ENCODE measurements around the gene ERMP1.
"Not testable (repeated sequence)": the region's sequence is repeated elsewhere in the genome, so short reads cannot be mapped to it uniquely, and the experiment has no call there.

The ERMP1 gene, protein sequence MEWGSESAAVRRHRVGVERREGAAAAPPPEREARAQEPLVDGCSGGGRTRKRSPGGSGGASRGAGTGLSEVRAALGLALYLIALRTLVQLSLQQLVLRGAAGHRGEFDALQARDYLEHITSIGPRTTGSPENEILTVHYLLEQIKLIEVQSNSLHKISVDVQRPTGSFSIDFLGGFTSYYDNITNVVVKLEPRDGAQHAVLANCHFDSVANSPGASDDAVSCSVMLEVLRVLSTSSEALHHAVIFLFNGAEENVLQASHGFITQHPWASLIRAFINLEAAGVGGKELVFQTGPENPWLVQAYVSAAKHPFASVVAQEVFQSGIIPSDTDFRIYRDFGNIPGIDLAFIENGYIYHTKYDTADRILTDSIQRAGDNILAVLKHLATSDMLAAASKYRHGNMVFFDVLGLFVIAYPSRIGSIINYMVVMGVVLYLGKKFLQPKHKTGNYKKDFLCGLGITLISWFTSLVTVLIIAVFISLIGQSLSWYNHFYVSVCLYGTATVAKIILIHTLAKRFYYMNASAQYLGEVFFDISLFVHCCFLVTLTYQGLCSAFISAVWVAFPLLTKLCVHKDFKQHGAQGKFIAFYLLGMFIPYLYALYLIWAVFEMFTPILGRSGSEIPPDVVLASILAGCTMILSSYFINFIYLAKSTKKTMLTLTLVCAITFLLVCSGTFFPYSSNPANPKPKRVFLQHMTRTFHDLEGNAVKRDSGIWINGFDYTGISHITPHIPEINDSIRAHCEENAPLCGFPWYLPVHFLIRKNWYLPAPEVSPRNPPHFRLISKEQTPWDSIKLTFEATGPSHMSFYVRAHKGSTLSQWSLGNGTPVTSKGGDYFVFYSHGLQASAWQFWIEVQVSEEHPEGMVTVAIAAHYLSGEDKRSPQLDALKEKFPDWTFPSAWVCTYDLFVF

DNA sequence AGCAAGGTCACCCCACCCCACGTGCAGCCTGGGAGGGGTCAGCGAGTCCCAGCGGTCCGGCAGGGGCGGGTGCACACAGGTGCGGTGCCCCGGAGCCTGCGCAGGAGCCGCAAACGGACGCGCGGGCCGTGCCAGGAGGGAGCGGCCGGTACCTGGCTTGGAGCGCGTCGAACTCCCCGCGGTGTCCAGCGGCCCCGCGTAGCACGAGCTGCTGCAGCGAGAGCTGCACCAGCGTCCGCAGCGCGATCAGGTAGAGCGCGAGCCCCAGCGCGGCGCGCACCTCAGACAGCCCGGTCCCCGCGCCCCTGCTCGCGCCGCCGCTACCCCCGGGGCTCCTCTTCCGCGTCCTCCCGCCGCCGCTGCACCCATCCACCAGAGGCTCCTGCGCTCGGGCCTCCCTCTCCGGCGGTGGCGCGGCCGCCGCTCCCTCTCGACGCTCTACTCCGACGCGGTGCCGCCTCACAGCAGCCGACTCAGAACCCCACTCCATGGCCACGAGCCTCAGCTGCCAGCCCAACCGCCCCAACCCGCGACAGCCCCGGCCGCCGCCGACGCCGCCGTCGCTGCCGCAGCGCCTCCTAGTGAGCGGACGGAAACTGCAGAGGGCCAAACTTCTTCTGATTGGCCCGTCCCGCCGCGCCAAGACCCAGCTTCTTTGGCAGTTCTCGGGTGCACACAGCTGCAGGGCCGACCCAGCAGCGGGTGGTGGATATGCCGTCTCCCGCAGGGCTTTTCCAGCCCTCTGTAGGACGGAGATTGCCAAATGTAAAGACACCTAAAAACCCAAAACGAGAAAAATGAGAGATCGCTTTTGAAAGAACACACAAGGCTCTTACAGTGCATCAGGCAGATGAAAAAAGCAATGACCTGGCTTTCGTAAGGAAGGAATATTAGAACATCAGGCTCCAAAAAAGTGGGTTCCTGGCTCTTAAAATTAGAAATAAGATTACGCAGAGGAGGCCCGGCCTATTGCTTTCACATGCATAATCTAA, at the start of gene ERMP1:
TSS of gene ERMP1 (minus strand) at position 580 of the 992 bp plus-strand sequence. CDS start at position 490, 90 bp downstream.
- TF ChIP-seq EZH2 (optimal IDR thresholded peaks at IDR 0.05; ENCODE audit: low read depth, low read length) = no peak
- TF ChIP-seq, protein P1, sequence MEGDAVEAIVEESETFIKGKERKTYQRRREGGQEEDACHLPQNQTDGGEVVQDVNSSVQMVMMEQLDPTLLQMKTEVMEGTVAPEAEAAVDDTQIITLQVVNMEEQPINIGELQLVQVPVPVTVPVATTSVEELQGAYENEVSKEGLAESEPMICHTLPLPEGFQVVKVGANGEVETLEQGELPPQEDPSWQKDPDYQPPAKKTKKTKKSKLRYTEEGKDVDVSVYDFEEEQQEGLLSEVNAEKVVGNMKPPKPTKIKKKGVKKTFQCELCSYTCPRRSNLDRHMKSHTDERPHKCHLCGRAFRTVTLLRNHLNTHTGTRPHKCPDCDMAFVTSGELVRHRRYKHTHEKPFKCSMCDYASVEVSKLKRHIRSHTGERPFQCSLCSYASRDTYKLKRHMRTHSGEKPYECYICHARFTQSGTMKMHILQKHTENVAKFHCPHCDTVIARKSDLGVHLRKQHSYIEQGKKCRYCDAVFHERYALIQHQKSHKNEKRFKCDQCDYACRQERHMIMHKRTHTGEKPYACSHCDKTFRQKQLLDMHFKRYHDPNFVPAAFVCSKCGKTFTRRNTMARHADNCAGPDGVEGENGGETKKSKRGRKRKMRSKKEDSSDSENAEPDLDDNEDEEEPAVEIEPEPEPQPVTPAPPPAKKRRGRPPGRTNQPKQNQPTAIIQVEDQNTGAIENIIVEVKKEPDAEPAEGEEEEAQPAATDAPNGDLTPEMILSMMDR (IDR thresholded peaks at IDR 0.05; ENCODE audit: low read length) = peak; percentile 90
- Histone ChIP-seq H3K4me1 (ENCODE audit: low read length) (0 out of 2 replicates have a peak, but pooled peaks cover 9% of the 10 kb centered on the region), H3K79me2 (ENCODE audit: low read length) (peaks cover 46% of the 10 kb centered on the region), H4K20me1 (ENCODE audit: insufficient read depth, low read length) (no peaks in the 10 kb centered on the region), H2AFZ (ENCODE audit: low read length) (peak within 1 kb of the TSS; percentile 57), H3F3A (ENCODE audit: insufficient read depth, low read length) (no peaks in the 10 kb centered on the region), H3K9ac (ENCODE audit: low read length) (peak within 1 kb of the TSS; percentile 68), H3K4me3 (ENCODE audit: low read length) (peak within 1 kb of the TSS; percentile 83), H3K27me3 (replicated peaks; ENCODE audit: insufficient read depth, low read length) (no peaks in the 10 kb centered on the region), H3K9me3 (replicated peaks; ENCODE audit: insufficient read depth, low read length) (no peaks in the 10 kb centered on the region), H3K27ac (ENCODE audit: low read length) (peak within 1 kb of the TSS; percentile 70; the same call in 1 of the 2 replicates), H3K9me2 (replicated peaks; ENCODE audit: insufficient read depth, low read length) (no peaks in the 10 kb centered on the region), H3K4me2 (ENCODE audit: low read depth, low read length) (peak within 1 kb of the TSS; percentile 72), H3K36me3 (replicated peaks; ENCODE audit: insufficient read depth, low read length) (no peaks in the 10 kb centered on the region)
- DNase-seq = peak; percentile 89

DNA sequence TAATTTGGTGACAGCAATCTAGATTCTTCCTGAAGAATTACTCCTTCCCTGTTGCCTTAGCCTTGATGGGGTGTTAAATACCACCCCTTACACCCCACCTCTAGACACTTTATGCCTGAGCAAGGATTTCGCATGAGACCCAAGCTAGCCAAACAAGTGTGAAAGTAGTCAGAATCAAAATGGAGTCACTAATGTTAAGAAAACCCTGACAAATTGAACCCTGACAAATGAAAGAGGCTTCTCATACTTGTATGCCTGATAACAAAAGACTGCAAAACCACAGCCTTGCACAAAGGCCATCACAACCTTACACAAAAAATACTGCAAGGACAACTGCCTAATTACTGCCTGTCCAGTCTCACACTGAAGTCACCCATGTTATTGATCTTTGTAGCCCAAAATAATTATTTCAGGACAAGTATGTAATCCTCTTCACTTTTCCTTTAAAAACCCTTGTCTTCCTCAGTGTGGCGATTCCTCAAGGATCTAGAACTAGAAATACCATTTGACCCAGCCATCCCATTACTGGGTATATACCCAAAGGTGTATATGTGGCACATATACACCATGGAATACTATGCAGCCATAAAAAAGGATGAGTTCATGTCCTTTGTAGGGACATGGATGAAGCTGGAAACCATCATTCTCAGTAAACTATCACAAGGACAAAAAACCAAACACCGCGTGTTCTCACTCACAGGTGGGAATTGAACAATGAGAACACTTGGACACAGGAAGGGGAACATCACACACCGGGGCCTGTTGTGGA, 49.5 kb upstream of the ERMP1 start:
- H3K4me3 ChIP-seq (ENCODE audit: low read length); H3K9me2 ChIP-seq (replicated peaks; ENCODE audit: insufficient read depth, low read length); H3K27ac ChIP-seq (ENCODE audit: low read length); H3K79me2 ChIP-seq (ENCODE audit: low read length); H3K4me1 ChIP-seq (ENCODE audit: low read length); H4K20me1 ChIP-seq (ENCODE audit: insufficient read depth, low read length); H3K4me2 ChIP-seq (ENCODE audit: low read depth, low read length); H2AFZ ChIP-seq (ENCODE audit: low read length); H3F3A ChIP-seq (ENCODE audit: insufficient read depth, low read length); H3K36me3 ChIP-seq (replicated peaks; ENCODE audit: insufficient read depth, low read length); DNase-seq; H3K9me3 ChIP-seq (replicated peaks; ENCODE audit: insufficient read depth, low read length); H3K27me3 ChIP-seq (replicated peaks; ENCODE audit: insufficient read depth, low read length); H3K9ac ChIP-seq (ENCODE audit: low read length): not testable (repeated sequence)

DNA sequence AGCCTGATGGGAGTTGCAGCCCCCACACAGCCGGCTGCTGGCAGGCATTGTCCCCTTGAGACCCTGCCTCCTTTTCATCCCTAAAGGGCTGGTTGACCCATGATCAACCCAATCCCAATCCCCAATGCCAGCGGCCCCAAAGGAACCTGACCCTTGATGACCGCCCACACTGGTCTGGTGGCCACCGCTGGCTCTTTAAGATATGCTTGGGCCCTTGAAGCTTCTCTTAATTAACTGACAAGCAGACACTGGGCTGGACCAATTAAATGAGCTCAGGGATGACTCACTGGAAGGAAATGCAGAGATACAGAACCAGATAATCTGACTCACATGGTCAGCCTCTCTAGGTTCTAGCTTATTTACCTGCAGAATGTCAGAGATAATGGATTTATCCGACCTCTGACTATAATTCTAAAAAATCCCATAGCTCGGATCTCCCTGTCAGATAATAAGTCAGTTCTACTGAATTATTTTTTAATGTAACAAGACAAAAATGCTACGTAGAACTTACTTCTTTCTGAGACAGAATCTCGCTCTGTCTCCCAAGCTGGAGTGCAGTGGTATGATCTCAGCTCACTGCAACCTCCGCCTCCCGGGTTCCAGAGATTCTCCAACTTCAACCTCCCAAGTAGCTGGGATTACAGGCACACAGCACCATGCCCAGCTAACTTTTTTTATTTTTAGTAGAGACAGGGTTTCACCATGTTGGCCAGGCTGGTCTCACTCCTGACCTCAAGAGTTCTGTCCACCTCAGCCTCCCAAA, 46.7 kb upstream of the ERMP1 start:
- TF ChIP-seq, protein P1 (IDR thresholded peaks at IDR 0.05; ENCODE audit: low read length) = no peak
- no peak for TF ChIP-seq EZH2phosphoT487 (IDR thresholded peaks at IDR 0.05; ENCODE audit: low read length)
- no peak for TF ChIP-seq EZH2 (optimal IDR thresholded peaks at IDR 0.05; ENCODE audit: low read depth, low read length)
- Histone ChIP-seq H3K4me1 (ENCODE audit: low read length) (no peaks in the 10 kb centered on the region), H2AFZ (ENCODE audit: low read length) (no peak overlapping the region), H3K79me2 (ENCODE audit: low read length) (no peaks in the 10 kb centered on the region), H3K9ac (ENCODE audit: low read length) (no peak overlapping the region), H3K4me2 (ENCODE audit: low read depth, low read length) (no peak overlapping the region), H3K4me3 (ENCODE audit: low read length) (no peak overlapping the region), H4K20me1 (ENCODE audit: insufficient read depth, low read length) (no peaks in the 10 kb centered on the region), H3K9me3 (replicated peaks; ENCODE audit: insufficient read depth, low read length) (no peaks in the 10 kb centered on the region), H3K9me2 (replicated peaks; ENCODE audit: insufficient read depth, low read length) (no peaks in the 10 kb centered on the region), H3K36me3 (replicated peaks; ENCODE audit: insufficient read depth, low read length) (no peaks in the 10 kb centered on the region), H3K27ac (ENCODE audit: low read length) (no peak overlapping the region), H3F3A (ENCODE audit: insufficient read depth, low read length) (no peaks in the 10 kb centered on the region), H3K27me3 (replicated peaks; ENCODE audit: insufficient read depth, low read length) (no peaks in the 10 kb centered on the region)
- no peak for DNase-seq
